MM.1S (cell line): Measurements from ENCODE around the gene ADGRL3.

Experiments
- DNase-seq: peaks from one replicate; pipeline ENCODE4 v3.0.0-alpha.2; 2015
- H2AFZ ChIP-seq: fragments of 300-600 bp; sonication (generic); 2 replicates; pipeline ENCODE4 v1.6.0; 2016; ENCODE audit warnings: antibody characterized with exemption, low read length
- H3F3A ChIP-seq: fragments of 300-600 bp; sonication (generic); 2 replicates; pipeline ENCODE4 v1.6.1; 2016; ENCODE audit warnings: mild to moderate bottlenecking, antibody characterized with exemption, low read length, moderate library complexity, mixed read lengths; ENCODE audit not compliant: insufficient read depth
- H3K27ac ChIP-seq: fragments of 300-600 bp; sonication (generic); 2 replicates; pipeline ENCODE4 v1.5.1; 2016; ENCODE audit warnings: mild to moderate bottlenecking, low read length
- H3K27me3 ChIP-seq: fragments of 300-600 bp; sonication (generic); replicated peaks from 2 replicates; pipeline ENCODE4 v1.6.0; 2016; ENCODE audit warnings: low read length; ENCODE audit not compliant: insufficient read depth
- H3K36me3 ChIP-seq: fragments of 300-600 bp; sonication (generic); replicated peaks from 2 replicates; pipeline ENCODE4 v1.6.1; 2016; ENCODE audit warnings: mild to moderate bottlenecking, low read length, mixed read lengths; ENCODE audit not compliant: insufficient read depth
- H3K4me1 ChIP-seq: fragments of 300-600 bp; sonication (generic); 2 replicates; pipeline ENCODE4 v1.6.1; 2016; ENCODE audit warnings: low read length, mixed read lengths
- H3K4me2 ChIP-seq: fragments of 300-600 bp; sonication (generic); 2 replicates; pipeline ENCODE4 v1.6.0; 2016; ENCODE audit warnings: low read depth, low read length
- H3K4me3 ChIP-seq: fragments of 300-600 bp; sonication (generic); 2 replicates; pipeline ENCODE4 v1.5.1; 2016; ENCODE audit warnings: low read length, mixed read lengths
- H3K79me2 ChIP-seq: fragments of 300-600 bp; sonication (generic); 2 replicates; pipeline ENCODE4 v1.6.1; 2016; ENCODE audit warnings: mixed run types, low read length, mixed read lengths
- H3K9ac ChIP-seq: fragments of 300-600 bp; sonication (generic); 2 replicates; pipeline ENCODE4 v1.6.1; 2016; ENCODE audit warnings: low read length, mixed read lengths
- H3K9me2 ChIP-seq: fragments of 300-600 bp; sonication (generic); replicated peaks from 2 replicates; pipeline ENCODE4 v1.6.1; 2016; ENCODE audit warnings: mild to moderate bottlenecking, low read length, mixed read lengths; ENCODE audit not compliant: insufficient read depth
- H3K9me3 ChIP-seq: fragments of 300-600 bp; sonication (generic); replicated peaks from 2 replicates; pipeline ENCODE4 v1.6.1; 2016; ENCODE audit warnings: mild to moderate bottlenecking, low read length, mixed read lengths; ENCODE audit not compliant: insufficient read depth
- H4K20me1 ChIP-seq: fragments of 300-600 bp; sonication (generic); 2 replicates; pipeline ENCODE4 v1.6.1; 2016; ENCODE audit warnings: mild to moderate bottlenecking, low read length, moderate library complexity, mixed read lengths; ENCODE audit not compliant: insufficient read depth
- EZH2 ChIP-seq: fragments of 300-600 bp; sonication (generic); optimal IDR thresholded peaks from 2 replicates; pipeline ENCODE3; 2017; ENCODE audit warnings: low read depth, mild to moderate bottlenecking, antibody characterized with exemption, low read length, mixed read lengths
- EZH2phosphoT487 ChIP-seq: fragments of 300-600 bp; sonication (generic); IDR thresholded peaks from 2 replicates; pipeline ENCODE4 v1.6.1; 2018; ENCODE audit warnings: antibody characterized with exemption, low read length
- TF ChIP-seq, protein P1 (sequence below): fragments of 300-600 bp; sonication (generic); IDR thresholded peaks from 2 replicates; pipeline ENCODE4 v1.5.1; 2016; ENCODE audit warnings: antibody characterized with exemption, low read length, mixed read lengths

The ADGRL3 gene

DNA sequence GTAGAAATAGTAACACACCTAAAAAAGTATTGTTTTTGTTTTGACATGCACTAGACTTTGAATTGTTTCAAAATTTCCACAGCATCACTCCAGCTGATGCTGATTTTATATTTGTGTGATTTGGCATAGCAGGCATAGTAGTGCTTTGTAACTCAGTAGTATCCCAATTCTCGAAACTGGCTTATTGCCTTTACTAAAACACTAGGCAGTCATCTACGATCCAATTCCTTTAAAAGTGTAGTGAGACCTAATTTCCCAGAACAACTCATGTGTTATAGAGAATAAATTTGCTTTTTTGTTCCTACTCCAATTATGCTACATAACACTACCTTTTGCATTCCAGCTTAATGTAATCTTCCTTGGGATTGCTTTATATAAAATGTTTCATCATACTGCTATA lies 797.7 kb downstream of the ADGRL3 start:
- Histone ChIP-seq H4K20me1 (no peaks in the 10 kb centered on the region), H3K9ac (no peak overlapping the region), H2AFZ (no peak overlapping the region), H3K36me3 (no peaks in the 10 kb centered on the region), H3K79me2 (no peaks in the 10 kb centered on the region), H3K9me2 (no peaks in the 10 kb centered on the region), H3K9me3 (no peaks in the 10 kb centered on the region), H3K27ac (no peak overlapping the region), H3K4me1 (no peaks in the 10 kb centered on the region), H3F3A (no peaks in the 10 kb centered on the region), H3K27me3 (no peaks in the 10 kb centered on the region), H3K4me3 (no peak overlapping the region), H3K4me2 (no peak overlapping the region)
- TF ChIP-seq, protein P1, sequence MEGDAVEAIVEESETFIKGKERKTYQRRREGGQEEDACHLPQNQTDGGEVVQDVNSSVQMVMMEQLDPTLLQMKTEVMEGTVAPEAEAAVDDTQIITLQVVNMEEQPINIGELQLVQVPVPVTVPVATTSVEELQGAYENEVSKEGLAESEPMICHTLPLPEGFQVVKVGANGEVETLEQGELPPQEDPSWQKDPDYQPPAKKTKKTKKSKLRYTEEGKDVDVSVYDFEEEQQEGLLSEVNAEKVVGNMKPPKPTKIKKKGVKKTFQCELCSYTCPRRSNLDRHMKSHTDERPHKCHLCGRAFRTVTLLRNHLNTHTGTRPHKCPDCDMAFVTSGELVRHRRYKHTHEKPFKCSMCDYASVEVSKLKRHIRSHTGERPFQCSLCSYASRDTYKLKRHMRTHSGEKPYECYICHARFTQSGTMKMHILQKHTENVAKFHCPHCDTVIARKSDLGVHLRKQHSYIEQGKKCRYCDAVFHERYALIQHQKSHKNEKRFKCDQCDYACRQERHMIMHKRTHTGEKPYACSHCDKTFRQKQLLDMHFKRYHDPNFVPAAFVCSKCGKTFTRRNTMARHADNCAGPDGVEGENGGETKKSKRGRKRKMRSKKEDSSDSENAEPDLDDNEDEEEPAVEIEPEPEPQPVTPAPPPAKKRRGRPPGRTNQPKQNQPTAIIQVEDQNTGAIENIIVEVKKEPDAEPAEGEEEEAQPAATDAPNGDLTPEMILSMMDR, result no peak
- no peak for TF ChIP-seq EZH2phosphoT487
- TF ChIP-seq EZH2, result no peak
- DNase-seq, result no peak

DNA sequence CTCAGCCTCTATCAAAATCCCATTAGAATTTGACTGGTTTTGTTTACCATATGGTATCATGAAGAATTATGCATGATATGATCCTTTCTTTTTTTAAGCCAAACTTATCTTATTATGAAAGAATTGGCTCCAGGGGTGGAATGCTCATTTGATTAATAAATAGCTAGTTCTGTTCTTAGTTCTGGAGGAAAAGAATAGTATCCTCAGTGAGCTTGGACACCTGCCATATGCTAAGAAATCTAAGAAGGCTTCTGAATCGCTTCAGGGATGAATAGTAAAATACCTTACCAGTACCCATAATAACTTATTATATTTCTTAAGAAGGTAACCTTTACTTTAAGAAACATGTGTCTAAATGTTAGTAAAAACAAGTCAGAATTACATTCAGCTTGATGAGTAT lies 803.6 kb downstream of the ADGRL3 start:
- no peaks in the 10 kb centered on the region for H3K27me3 ChIP-seq
- H3K36me3 ChIP-seq, result no peaks in the 10 kb centered on the region
- H3F3A ChIP-seq, result no peaks in the 10 kb centered on the region
- H3K9me2 ChIP-seq, result no peaks in the 10 kb centered on the region
- no peaks in the 10 kb centered on the region for H3K9me3 ChIP-seq
- DNase-seq, result no peak
- TF ChIP-seq, protein P1, result no peak
- TF ChIP-seq EZH2phosphoT487 (no peak), EZH2 (no peak)
- no peak overlapping the region for H3K9ac ChIP-seq
- no peaks in the 10 kb centered on the region for H3K79me2 ChIP-seq
- H3K4me2 ChIP-seq, result no peak overlapping the region
- no peak overlapping the region for H3K27ac ChIP-seq
- no peak overlapping the region for H2AFZ ChIP-seq
- no peaks in the 10 kb centered on the region for H3K4me1 ChIP-seq
- no peak overlapping the region for H3K4me3 ChIP-seq
- H4K20me1 ChIP-seq, result no peaks in the 10 kb centered on the region

DNA sequence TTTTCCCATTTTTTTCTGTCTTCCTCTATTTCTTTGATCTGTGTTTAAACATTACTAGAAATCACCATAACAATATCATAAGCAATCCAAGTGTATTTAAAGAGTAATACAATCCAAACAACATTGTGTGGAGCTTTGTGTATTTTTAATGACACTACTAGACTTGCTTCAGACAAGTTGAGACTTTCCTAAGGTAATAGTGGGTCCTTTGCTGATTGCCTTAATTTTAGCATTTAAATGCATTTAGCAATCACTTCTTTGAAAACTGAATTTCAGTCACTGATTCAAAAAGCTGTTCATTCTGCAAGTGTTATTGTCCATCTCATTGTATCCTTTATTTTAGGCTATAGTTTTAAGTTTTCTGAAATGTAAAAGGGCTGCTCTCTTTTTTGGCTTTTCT lies 804.8 kb downstream of the ADGRL3 start:
- TF ChIP-seq, protein P1, result no peak
- TF ChIP-seq EZH2, result no peak
- no peak for TF ChIP-seq EZH2phosphoT487
- Histone ChIP-seq H3K9ac (no peak overlapping the region), H3F3A (no peaks in the 10 kb centered on the region), H3K9me2 (no peaks in the 10 kb centered on the region), H3K4me3 (no peak overlapping the region), H4K20me1 (no peaks in the 10 kb centered on the region), H3K4me2 (no peak overlapping the region), H3K9me3 (no peaks in the 10 kb centered on the region), H3K36me3 (no peaks in the 10 kb centered on the region), H3K79me2 (no peaks in the 10 kb centered on the region), H3K27me3 (no peaks in the 10 kb centered on the region), H3K27ac (no peak overlapping the region), H3K4me1 (no peaks in the 10 kb centered on the region), H2AFZ (no peak overlapping the region)
- no peak for DNase-seq

DNA sequence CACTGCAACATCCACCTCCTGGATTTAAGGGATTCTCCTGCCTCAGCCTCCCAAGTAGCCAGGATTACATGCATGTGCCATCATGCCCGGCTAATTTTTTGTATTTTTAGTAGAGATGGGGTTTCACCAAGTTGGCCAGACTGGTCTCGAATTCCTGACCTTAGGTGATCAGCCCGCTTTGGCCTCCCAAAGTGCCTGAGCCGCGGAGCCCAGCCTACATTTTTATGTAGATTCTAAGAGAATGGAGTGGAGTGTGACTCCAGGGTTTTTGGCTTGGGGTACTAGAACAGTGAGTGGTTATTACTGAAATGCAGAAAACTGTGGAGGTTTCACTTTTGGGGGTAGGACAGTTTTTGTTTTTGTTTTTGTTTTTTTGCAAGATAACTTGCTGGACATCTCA lies 806.0 kb downstream of the ADGRL3 start:
- Histone ChIP-seq H3K27ac (no peak overlapping the region), H3K36me3 (no peaks in the 10 kb centered on the region), H3K4me2 (no peak overlapping the region), H3K27me3 (no peaks in the 10 kb centered on the region), H3K9me3 (no peaks in the 10 kb centered on the region), H2AFZ (no peak overlapping the region), H4K20me1 (no peaks in the 10 kb centered on the region), H3K9ac (no peak overlapping the region), H3K9me2 (no peaks in the 10 kb centered on the region), H3K4me3 (no peak overlapping the region), H3K4me1 (no peaks in the 10 kb centered on the region), H3K79me2 (no peaks in the 10 kb centered on the region), H3F3A (no peaks in the 10 kb centered on the region)
- TF ChIP-seq EZH2 (no peak), EZH2phosphoT487 (no peak)
- TF ChIP-seq, protein P1, result no peak
- DNase-seq, result no peak
